Breast epithelium (tissue), 3 donors: ENCODE measurements around the gene AFG3L2.

Experiments used
- CTCF ChIP-seq, 3 donors: fragments of 450-650 bp; IDR thresholded peaks; one replicate each; pipeline ENCODE4 v1.5.1; 2016 to 2017; ENCODE audit warnings: antibody characterized with exemption in 3 of 3, mild to moderate bottlenecking in 3 of 3, moderate library complexity in 3 of 3
- POLR2A ChIP-seq: fragments of 450-650 bp; IDR thresholded peaks from one replicate; pipeline ENCODE4 v1.6.1; 2016; ENCODE audit warnings: antibody characterized with exemption, mild to moderate bottlenecking, moderate library complexity

GRCh38 chr18:12312976-12313375 is 64.1 kb downstream of the AFG3L2 start:
- TF ChIP-seq CTCF (IDR thresholded peaks at IDR 0.05) (no peak), POLR2A (no peak)
